Stimulated activated CD8-positive, alpha-beta memory T cell treated with anti-CD3 and anti-CD28 coated beads, Interleukin-2, amount 100 ng/mL, for 48 hours (primary cell): ENCODE data around the gene DNTT.

Source experiments
- DNase-seq, 2 donors: peaks; one replicate each; pipeline ENCODE4 v3.0.0-alpha.2; 2020; ENCODE audit warnings: low read depth in 2 of 2

Gene DNTT

DNA sequence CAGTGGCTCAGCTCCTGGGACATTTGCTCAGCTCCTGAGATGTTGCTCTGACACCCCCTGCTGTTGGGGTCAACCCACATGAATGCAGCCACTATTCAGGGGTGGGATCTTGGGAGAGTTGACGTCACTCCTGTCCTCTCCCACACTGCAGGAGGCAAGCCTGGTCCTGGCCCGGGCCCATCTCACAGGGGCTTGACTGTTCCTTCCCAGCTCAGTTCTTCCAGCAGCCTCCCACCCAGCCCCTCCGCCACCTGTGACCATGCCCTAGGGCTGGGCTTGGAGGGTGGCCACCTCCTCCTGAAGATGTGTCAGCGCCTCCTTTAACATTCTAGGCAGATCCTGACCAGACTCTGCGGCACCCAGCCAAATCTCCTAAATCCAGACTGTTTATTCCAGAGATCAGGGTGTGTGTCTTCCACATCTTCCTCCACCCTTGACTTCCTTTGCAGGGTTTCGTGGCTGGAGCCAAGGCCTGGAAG is 73.6 kb downstream of the DNTT start:
- DNase-seq: no peak

DNA sequence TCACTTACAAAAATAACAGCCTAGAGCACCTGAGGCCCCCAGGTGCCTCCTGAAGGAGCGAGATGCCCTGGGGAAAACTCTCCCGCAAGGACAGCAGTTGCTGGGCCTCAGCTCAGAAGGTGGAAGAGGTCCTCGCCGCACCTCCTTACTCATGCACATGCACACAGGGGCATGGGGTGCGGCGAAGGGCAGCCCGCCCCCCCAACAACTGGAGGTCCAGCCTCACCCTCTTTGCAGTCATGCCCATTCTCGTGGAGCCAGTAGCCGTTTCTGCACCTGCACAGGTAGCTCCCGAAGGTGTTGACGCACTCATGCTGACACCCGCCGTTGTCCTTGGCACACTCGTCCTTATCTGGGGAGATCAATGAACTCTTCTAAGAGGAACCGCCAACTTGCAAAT is 74.5 kb downstream of the DNTT start:
- no peak for DNase-seq

DNA sequence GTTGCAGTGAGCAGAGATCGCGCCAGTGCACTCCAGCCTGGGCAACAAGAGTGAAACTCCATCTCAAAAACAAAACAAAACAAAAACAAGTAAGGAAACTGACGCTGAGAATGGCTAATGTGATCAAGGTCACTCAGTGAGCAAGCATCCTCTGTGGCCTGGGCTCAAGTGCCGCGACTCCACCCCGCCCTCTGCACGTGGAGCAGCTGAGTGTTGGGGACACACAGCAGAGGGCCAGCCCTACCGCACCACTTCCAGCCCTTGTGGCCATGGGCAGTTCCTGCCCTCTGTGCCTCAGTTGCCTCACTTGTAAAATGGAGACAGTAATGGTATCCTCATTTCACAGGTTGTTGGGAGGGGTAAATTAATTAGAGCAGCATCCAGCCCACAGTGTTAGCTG is 75.5 kb downstream of the DNTT start:
- DNase-seq: no peak

DNA sequence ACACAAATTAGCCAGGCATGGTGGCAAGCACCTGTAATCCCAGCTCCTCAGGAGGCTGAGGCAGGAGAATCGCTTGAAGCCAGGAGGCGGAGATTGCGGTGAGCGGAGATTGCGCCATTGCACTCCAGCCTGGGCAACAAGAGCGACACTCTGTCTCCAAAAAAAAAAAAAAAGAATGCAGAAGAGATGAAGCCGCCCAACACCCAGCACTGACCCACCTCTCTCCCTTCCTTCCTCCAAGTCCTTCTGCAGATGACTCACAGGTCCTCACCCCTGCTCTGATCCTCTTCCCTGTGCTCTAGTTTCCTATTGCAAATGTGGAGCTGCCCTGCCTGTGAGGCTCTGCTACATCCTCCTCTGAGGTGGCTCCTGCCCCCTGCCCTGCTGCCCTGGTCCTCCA is 76.6 kb downstream of the DNTT start:
- DNase-seq: no peak

DNA sequence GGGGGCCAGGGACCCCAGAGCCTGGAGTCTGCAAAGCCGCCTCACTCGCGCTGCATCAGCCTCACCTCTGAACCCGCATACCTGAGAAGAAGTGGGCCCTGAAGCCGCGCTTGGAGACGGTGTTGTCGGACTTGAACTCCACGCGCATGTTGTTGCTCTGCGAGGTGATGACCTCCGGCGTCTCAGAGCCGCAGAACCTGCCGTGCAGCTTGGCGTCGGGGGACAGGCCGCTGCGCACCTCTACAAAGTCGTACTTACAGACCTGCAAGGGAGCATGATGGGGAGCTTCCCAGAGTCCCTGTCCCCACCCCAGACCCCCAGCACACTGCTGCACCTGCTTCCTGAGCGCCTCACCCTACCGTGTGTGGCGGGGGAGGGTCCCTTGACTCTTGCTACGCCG is 80.3 kb downstream of the DNTT start:
- no peak for DNase-seq

DNA sequence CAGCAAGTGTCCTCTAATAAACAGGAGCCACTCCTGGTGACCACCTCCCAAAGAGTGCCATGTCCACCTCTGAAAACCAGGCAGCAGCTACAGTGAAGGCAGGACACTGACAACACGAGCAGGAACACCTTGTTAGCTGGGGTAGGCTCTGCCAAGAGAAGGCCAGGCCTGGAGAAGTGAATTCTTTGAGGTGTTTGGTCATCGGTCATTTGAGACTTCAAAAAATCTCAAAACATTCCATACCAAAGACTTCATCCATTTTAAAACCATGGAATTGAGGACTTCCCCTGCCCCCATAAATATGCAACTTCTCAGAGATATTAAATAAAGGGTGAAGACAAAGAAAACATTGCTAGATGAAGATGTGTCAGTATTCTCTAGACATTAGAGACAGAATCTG is 82.9 kb downstream of the DNTT start:
- DNase-seq: no peak

DNA sequence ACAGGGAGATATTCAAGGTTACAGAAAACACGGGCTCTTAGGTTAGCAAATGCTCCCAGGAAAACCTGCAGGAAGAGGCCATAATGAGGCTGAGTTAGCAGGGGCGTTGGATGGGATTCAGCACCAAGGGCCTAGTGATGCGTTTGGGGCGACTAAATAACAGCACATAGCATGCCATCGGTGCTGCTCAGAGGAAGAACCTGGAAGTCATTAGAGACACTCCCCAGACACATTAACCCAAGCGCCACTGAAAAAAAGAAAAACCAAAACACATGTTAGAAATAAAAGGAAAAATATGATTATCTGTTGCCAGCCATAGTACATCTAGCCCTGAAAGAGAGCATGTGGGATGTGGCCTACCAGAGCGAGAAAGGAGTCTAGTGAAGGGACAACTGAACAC is 83.4 kb downstream of the DNTT start:
- DNase-seq: no peak
